Myocyte (in vitro differentiated cells): Measurements from ENCODE around the gene METTL22. TPM values are rescaled to one million over a fixed set of nuclear protein-coding genes. Genes with fewer than 3 reads are reported as not detected.

Source experiments
- DNase-seq: peaks from one replicate; pipeline ENCODE4 v3.0.0-alpha.2; 2012; ENCODE audit warnings: low read depth
- polyA plus RNA-seq: library from polyadenylated mRNA; unstranded; fragments of >200 nt; gene quantifications from one replicate; pipeline ENCODE4 v1.2.1, GENCODE V29; 2012; ENCODE audit warnings: missing spikeins
- total RNA-seq: library from RNA; depleted of rRNA; stranded (reverse); fragments of >200 nt; gene quantifications from 2 replicates; pipeline ENCODE4 v1.2.3, GENCODE V29; 2014

The METTL22 gene, protein sequence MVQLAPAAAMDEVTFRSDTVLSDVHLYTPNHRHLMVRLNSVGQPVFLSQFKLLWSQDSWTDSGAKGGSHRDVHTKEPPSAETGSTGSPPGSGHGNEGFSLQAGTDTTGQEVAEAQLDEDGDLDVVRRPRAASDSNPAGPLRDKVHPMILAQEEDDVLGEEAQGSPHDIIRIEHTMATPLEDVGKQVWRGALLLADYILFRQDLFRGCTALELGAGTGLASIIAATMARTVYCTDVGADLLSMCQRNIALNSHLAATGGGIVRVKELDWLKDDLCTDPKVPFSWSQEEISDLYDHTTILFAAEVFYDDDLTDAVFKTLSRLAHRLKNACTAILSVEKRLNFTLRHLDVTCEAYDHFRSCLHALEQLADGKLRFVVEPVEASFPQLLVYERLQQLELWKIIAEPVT
- 38.9 and 451 TPM in 2 replicates for total RNA-seq
- polyA plus RNA-seq = 27.7 TPM

GRCh38 chr16:8621572-8622314 lies at the start of gene METTL22:
METTL22 (plus strand) TSS chr16:8621698; CDS start chr16:8625666, 3,968 bp downstream.
- DNase-seq = peak; percentile 88

- no peak for DNase-seq
Measured at GRCh38 chr16:8572063-8572918, 49.2 kb upstream of the METTL22 start.

GRCh38 chr16:8572919-8573724 lies 48.4 kb upstream of the METTL22 start:
- DNase-seq = peak; percentile 33

DNA sequence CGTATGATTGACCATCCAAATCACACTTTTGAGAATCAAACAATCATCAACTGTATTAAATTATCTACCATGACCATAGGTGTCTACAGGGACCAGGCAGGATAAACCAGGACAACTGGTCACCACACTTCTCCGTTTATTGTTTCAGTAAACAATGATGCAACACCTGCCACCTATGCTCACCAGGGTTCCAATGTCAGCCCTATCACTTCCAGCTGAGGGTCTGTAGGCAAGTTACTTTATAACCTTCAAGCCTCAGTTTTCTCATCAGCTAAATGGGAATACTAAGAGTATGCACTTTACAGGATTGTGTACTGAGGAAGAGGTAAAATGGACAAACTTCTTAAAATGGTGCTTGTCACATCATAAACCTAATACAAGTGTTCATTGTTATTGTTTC lies 46.1 kb upstream of the METTL22 start:
- no peak for DNase-seq

DNA sequence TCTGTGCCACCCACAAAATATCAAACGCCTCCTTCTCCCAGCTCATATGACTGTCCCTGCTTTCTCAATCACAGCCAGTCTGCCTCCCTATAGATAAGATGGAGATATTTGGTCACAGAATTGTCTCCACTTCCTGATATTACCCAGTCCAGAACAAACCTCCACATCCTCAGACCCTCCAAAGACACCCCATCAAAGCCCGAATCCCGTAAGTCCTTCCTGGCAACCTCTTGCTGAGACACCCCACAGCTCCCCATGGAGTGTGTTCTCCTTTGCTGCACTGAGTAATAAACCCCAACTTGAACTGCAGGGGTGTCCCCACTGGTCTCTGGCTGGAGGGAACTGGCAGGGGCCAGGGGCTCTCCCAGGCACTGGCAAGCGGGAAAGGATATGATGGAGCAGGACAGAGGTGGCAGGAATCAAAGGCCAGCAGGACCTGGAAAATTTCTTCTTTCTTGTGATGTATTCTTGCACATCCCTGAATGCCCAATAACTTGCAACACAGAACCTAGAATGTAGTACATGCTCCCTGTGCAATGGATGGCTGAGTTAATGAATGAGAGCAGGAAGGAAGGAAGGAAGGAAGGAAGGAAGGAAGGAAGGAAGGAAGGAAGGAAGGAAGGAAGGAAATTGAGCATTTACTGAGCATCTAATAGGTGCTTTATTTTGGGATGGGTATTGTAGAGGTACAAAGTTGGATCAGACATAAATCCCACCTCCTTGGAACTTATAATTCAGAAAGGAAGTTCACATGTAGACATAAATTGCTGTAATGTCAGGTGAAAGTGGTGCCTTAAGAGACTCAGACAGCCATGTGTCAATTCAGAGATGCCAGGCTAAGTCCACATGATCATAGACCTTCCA lies 45.1 kb upstream of the METTL22 start:
- DNase-seq = no peak

DNA sequence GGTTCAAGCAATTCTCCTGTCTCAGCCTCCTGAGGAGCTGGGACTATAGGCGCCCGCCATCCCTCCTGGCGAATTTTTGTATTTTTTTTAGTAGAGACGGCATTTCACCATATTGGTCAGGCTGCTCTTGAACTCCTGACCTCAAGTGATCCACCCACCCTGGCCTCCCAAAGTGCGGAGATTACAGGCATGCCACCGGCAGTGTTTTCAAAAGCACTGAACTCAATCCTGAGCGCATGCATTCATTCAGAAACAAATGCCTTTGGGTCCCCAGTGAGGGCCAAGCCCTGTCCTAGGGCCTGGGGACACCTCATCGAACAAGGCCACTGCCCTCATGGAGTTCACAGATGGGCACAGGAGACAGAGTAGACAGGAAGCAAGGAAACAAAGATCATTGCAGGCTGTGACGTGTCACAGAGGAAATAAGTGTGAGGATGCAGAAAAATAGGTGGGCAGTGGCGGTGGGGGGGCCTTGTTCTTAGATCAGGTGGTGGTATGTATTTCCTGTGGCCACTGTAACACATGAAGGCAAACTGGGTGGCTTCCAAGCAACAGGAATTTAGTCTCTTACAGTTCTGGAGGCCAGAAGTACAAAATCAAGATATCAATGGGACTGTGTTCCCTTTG lies 43.7 kb upstream of the METTL22 start:
- no peak for DNase-seq

- no peak for DNase-seq
Measured at GRCh38 chr16:8579559-8579958, 41.9 kb upstream of the METTL22 start.

DNA sequence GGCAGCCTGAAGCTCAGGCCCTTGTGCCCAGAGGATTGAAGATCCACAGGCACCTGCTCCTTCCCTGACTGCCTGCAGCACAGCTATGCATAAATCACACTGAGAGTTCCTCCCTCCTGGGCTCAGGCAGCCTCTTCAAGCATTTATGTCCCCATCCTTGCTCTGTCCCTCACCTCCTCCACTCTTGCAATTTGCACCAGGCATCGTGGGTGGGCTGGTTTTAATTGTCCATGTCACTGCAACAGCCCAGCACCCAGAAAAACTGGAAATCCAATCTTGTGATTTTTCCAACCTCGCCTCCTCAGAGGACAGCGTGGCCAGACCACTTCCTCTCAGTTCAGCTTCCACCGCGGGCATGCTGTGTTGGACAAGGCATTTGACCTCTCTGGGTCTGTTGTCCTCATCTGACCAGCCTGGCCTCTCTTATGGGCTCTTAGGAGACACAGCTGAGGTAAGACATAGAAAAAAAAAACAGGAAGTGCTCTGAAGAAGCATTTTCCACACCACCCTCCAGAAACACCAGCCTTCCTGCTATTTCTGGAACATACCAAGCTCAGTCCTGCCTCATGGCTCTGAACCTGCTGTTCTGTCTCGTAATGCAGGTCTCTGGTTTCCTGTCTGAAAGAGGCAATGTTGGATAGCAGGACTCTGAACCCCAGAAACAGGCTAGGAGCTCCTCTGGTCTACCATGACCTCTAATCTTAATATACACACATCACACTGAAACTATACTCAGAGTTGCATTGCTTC lies 39.5 kb upstream of the METTL22 start:
- peak; percentile 28 for DNase-seq

DNA sequence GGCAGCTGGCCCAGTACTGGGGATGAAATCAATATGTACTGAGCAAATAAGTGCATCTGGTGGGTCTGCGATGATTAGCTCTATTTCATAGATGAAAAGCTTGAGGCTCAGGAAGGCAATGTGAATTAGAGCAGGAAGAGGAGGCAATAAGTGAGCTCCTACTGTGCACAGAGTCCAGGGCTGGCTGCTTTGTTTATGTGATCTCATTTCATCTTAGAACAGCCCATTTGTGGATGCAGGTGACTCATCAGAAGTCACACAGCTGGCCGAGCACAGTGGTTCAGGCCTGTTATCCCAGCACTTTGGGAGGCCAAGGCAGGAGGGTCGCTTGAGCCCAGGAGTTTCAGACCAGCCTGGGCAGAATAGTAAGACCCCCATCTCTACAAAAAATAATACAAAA lies 38.3 kb upstream of the METTL22 start:
- DNase-seq = no peak

GRCh38 chr16:8583732-8584131 lies 37.8 kb upstream of the METTL22 start:
- no peak for DNase-seq

- no peak for DNase-seq
Measured at GRCh38 chr16:8585041-8585440, 36.5 kb upstream of the METTL22 start.

DNA sequence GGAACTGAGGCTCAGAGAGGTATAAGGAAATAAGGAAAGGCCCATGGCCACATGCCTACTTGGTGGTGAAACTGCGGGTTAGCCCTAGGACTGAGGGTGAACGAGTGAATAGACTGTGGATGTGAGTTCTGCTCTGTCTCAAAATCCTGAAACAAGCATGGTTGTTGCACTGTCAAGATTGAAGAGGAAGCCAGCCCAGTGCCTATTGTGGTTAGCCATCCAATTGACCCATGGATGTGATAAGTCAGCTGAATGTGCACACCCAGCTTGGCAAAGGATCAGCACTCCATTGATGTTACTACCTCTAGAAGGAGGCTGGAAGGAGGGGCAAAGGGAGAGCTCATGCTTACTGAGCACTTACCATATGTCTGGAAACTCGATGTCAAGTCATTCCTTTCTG lies 35.6 kb upstream of the METTL22 start:
- no peak for DNase-seq

DNA sequence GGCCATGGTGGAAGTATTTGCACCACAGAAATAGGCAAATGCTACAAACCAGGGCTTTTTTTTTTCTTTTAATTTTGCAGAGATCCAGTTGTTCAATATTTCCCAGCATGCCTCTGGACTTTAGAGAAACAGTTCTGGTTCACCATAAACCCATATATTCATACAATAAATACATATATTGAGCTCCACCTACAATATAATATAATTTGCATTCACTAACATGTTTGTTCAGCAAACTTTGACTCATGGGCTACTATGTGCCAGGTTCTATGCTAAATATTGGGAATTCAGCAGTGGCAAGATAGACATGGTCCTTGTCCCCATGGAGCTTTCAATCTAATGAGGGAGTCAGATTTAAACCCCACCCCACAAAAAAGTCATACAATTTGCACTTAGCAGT lies 34.4 kb upstream of the METTL22 start:
- DNase-seq = no peak

DNA sequence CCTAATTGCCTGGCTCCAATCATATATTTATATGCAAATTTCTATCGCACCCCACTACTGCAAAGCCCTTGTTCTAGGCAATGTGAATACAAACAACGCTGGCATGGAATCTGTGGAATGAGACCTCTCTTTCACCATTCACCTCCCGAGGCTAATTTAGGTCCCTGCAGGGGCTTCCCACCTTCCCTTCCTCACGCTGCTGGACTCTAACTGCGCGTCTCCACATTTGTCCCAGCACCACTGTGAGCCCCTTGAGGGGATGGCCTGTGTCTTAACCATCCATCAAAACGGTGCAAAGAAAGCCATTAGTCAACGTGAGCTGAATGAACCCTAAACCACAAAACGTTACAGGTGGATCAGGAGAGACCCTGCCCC lies 32.8 kb upstream of the METTL22 start:
- no peak for DNase-seq

DNA sequence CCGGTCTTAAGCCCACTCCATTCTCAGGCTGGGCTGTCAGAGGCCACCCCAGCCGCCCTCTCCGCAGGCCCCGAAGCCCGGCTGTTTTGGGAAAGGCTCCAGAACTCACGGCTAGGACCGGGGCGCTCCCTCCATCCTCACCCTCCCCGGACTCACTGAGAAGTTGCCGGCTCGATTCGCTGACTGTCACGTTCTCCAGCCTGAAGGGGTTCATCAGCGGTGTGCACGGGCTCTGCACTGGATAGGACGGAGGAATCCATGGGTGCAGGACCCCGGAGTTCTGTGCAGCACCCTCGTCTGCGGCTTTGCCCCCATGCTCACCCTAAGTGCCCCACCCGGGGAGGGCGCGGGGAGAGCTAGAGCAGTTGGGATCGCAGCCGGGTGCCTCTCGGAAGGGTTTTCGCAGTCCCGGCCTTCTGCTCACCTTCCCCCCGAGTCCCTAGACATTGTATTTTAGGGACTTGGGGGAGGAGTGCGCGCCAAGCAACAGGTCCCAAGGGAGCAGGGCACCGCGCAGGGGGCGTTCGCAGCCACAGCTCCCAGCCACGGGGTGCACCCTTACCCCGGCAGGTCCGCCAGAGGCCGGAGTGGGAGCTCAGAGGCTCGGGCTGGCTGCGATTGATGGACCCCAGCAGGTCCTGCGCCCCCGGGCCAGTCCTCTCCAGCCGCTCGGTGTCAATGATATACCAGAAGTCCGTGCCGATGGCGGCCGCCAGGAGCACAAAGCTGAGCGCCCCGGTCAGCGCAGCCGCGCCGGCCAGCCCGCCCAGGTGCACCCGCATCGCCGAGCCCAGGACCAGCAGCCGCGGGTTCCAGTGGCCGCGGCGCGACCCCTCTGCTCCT lies 32.2 kb upstream of the METTL22 start:
- DNase-seq = no peak

DNA sequence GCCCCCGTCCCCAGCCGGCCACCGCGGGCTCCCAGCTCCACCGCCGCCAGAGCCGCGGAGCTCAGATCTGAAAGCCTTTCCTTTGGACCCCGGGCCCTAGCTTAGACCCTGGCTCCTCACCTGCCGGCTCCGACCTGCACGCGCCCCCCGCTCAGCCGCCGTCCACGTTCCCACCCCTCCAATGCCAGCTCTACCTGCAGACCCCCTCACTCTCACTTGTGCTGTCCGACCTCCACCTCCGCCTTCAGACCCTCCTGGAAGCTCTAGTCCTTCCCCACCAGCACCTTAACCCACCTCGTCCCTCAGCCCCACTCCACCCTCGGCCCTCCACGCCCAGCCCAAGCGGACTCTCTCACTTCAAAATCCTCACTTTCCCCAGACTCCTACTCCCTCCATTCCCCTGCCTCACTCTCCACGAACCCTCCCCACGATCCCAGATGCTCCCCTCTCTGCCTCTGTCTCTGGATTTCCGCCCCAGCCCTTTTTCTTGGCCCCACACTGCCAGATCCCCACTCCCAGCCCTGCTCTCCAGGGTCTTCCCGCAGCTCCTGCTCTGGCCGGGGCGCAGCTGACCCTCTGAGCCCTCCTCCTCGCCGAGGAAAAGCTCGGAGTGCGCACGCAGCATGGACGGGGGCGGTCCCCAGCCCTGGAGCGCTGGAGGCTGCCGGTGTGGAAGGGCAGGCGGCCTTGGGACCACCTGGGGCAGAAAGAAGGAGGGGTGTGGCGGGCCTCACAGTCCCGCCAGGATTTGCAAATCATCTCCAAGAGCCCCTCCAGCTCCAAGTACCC lies 31.4 kb upstream of the METTL22 start, which contains the start of gene TMEM114:
TSS of gene TMEM114 (minus strand) at position 612 of the 789 bp plus-strand sequence. CDS start 673 bp downstream, outside the sequence.
- DNase-seq = no peak

DNA sequence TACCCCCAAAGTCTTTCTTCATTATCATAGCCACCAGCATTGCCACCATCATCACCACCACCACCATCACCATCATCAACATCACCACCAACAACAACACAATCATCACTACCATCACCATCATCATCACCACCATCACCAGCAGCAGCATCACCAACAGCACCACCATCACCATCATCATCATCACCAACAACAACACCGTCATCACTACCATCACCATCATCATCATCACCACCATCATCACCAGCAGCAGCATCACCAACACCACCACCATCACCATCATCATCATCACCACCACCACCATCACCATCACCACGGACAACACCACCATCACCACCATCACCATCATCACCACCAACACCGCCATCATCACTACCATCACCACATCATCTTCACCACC lies 30.7 kb upstream of the METTL22 start:
- no peak for DNase-seq
